ENCODE results near the gene ZNF280C. TPM values are rescaled to one million over a fixed set of nuclear protein-coding genes. Genes with fewer than 3 reads are reported as not detected.
"Not testable (repeated sequence)": the region's sequence is repeated elsewhere in the genome, so short reads cannot be mapped to it uniquely, and the experiment has no call there.

The ZNF280C gene
- total RNA-seq, 1 experiment from 2014 or later, result 6.6 TPM

GRCh38 chrX:130282151-130282550 lies 13.5 kb upstream of the ZNF280C start:
- ChIA-PET POLR2A (no interaction called here), CTCF (no interaction called here)
- DNase-seq (ENCODE audit: unreplicated experiment), result no peak
- intact Hi-C loops (cut with micrococcal nuclease), result no loop called here
- H3K27ac Mint-ChIP-seq (ENCODE audit: low read depth, unreplicated experiment), result no peak overlapping the region
- peaks cover 54% of the 10 kb centered on the region for H3K27me3 Mint-ChIP-seq (ENCODE audit: insufficient read depth, unreplicated experiment)
- no peaks in the 10 kb centered on the region for H3K9me3 Mint-ChIP-seq (ENCODE audit: unreplicated experiment)
- H3K36me3 Mint-ChIP-seq (ENCODE audit: insufficient read depth, unreplicated experiment), result no peaks in the 10 kb centered on the region
- H3K4me3 Mint-ChIP-seq (ENCODE audit: unreplicated experiment), result no peak overlapping the region
- no peak for TF ChIP-seq CTCF (IDR thresholded peaks at IDR 0.05; ENCODE audit: unreplicated experiment)
- no TSS peak for BruUV-seq (replicated peaks)
- no peaks in the 10 kb centered on the region for H3K4me1 Mint-ChIP-seq (ENCODE audit: insufficient read depth, unreplicated experiment)

GRCh38 chrX:130280901-130281300 lies 12.2 kb upstream of the ZNF280C start:
- Mint-ChIP-seq H3K9me3 (ENCODE audit: unreplicated experiment) (no peaks in the 10 kb centered on the region), H3K27ac (ENCODE audit: low read depth, unreplicated experiment) (no peak overlapping the region), H3K27me3 (ENCODE audit: insufficient read depth, unreplicated experiment) (peaks cover 56% of the 10 kb centered on the region), H3K36me3 (ENCODE audit: insufficient read depth, unreplicated experiment) (no peaks in the 10 kb centered on the region), H3K4me3 (ENCODE audit: unreplicated experiment) (no peak overlapping the region), H3K4me1 (ENCODE audit: insufficient read depth, unreplicated experiment) (no peaks in the 10 kb centered on the region)
- CTCF ChIA-PET, result no interaction called here
- TF ChIP-seq CTCF (IDR thresholded peaks at IDR 0.05; ENCODE audit: unreplicated experiment), result no peak
- BruUV-seq (replicated peaks), result no TSS peak
- DNase-seq (ENCODE audit: unreplicated experiment), result no peak
- POLR2A ChIA-PET, result interaction anchor here (0.7 kb wide), 1 partner anchor 226 kb away, joined by 3 read pairs; no protein-coding TSS in a partner anchor
- intact Hi-C loops (cut with micrococcal nuclease), result no loop called here

- peaks cover 34% of the 10 kb centered on the region for H3K27me3 Mint-ChIP-seq (ENCODE audit: insufficient read depth, unreplicated experiment)
- peaks cover 13% of the 10 kb centered on the region for H3K36me3 Mint-ChIP-seq (ENCODE audit: insufficient read depth, unreplicated experiment)
These were observed 3.6 kb upstream of the ZNF280C start for GRCh38 chrX:130272253-130272652.

GRCh38 chrX:130269391-130269790 lies 692 bp upstream of the ZNF280C start:
- BruUV-seq (replicated peaks); H3K4me1 Mint-ChIP-seq (ENCODE audit: insufficient read depth, unreplicated experiment); H3K4me3 Mint-ChIP-seq (ENCODE audit: unreplicated experiment); CTCF ChIA-PET; H3K9me3 Mint-ChIP-seq (ENCODE audit: unreplicated experiment); DNase-seq (ENCODE audit: unreplicated experiment); H3K27ac Mint-ChIP-seq (ENCODE audit: low read depth, unreplicated experiment): not testable (repeated sequence)
- intact Hi-C loops (cut with micrococcal nuclease), result loop anchor here (5.0 kb wide), 1 partner anchor 63 kb away; no protein-coding TSS in a partner anchor
- POLR2A ChIA-PET, result interaction anchor here (0.6 to 1.4 kb wide), 2 partner anchors 28 to 52 kb away, joined by 3 to 6 read pairs; no protein-coding TSS in a partner anchor
- peaks cover 13% of the 10 kb centered on the region for H3K27me3 Mint-ChIP-seq (ENCODE audit: insufficient read depth, unreplicated experiment)
- peaks cover 13% of the 10 kb centered on the region for H3K36me3 Mint-ChIP-seq (ENCODE audit: insufficient read depth, unreplicated experiment)

More at GRCh38 chrX:130272253-130272652, 3.6 kb upstream of the ZNF280C start:
- H3K4me1 Mint-ChIP-seq (ENCODE audit: insufficient read depth, unreplicated experiment); intact Hi-C loops (cut with micrococcal nuclease); CTCF ChIA-PET; BruUV-seq (replicated peaks); H3K27ac Mint-ChIP-seq (ENCODE audit: low read depth, unreplicated experiment); POLR2A ChIA-PET; DNase-seq (ENCODE audit: unreplicated experiment); H3K4me3 Mint-ChIP-seq (ENCODE audit: unreplicated experiment); H3K9me3 Mint-ChIP-seq (ENCODE audit: unreplicated experiment): not testable (repeated sequence)

GRCh38 chrX:130267956-130268448 lies 697 bp downstream of the ZNF280C start:
- TSS peak; percentile 47 for BruUV-seq (replicated peaks)
- no peak for TF ChIP-seq CTCF (IDR thresholded peaks at IDR 0.05; ENCODE audit: unreplicated experiment)
- DNase-seq (ENCODE audit: unreplicated experiment), result no peak
- Mint-ChIP-seq H3K4me1 (ENCODE audit: insufficient read depth, unreplicated experiment) (no peaks in the 10 kb centered on the region), H3K4me3 (ENCODE audit: unreplicated experiment) (peak overlapping the region; percentile 82), H3K9me3 (ENCODE audit: unreplicated experiment) (peaks cover 5% of the 10 kb centered on the region), H3K36me3 (ENCODE audit: insufficient read depth, unreplicated experiment) (peaks cover 13% of the 10 kb centered on the region), H3K27me3 (ENCODE audit: insufficient read depth, unreplicated experiment) (peaks cover 13% of the 10 kb centered on the region), H3K27ac (ENCODE audit: low read depth, unreplicated experiment) (peak overlapping the region; percentile 79)
- intact Hi-C loops (cut with micrococcal nuclease), result loop anchor here (5.0 kb wide), 1 partner anchor 64 kb away; no protein-coding TSS in a partner anchor
- POLR2A ChIA-PET, result interaction anchor here (0.5 to 1.4 kb wide), 3 partner anchors 13 to 72 kb away, joined by 3 to 6 read pairs (median 3); partner anchors contain the start of gene SLC25A14
- CTCF ChIA-PET, result no interaction called here

All from MCF 10A (cell line).